Measurements from ENCODE around the gene RPS8. TPM values are rescaled to one million over a fixed set of nuclear protein-coding genes. Genes with fewer than 3 reads are reported as not detected.
A peak's percentile ranks its signal among the peaks of the same experiment; 100 is the strongest.

RPS8 gene
- total and polyA plus RNA-seq, 2 of the 8 experiments (the other 6 are each of a cell fraction or from before 2014, with no cell fraction given), result 2,261 to 2,407 TPM

GRCh38 chr1:44799770-44800584 is 24.6 kb downstream of the RPS8 start, which contains the start of gene PLK3 (continued):
- TF ChIP-seq CTCF (IDR thresholded peaks at IDR 0.05; ENCODE audit: control extremely low read depth in 1 of 3, insufficient read depth in 1 of 3, low read depth in 1 of 3, low read length in 3 of 3) (peak in 2 of 3 experiments; percentile 89 to 97; a peak in 3 of 4 replicates), CHD7 (IDR thresholded peaks at IDR 0.05; ENCODE audit: insufficient replicate concordance, low read length) (no peak), SAP30 (IDR thresholded peaks at IDR 0.05; ENCODE audit: insufficient read depth, insufficient replicate concordance, low read length) (no peak), HDAC6 (IDR thresholded peaks at IDR 0.05; ENCODE audit: low read depth, low read length) (no peak), CTBP2 (IDR thresholded peaks at IDR 0.05; ENCODE audit: borderline replicate concordance, insufficient read depth, insufficient read length, low read length) (no peak), SRF (IDR thresholded peaks at IDR 0.05; ENCODE audit: low read depth, low read length) (0 out of 2 replicates have a peak, but pooled peaks have one; percentile 7)
